SU-DHL-6 (cell line): ENCODE results near the gene HHATL.

ENCODE experiments used
- CTCF ChIP-seq: fragments of 200-600 bp; sonication (generic); IDR thresholded peaks from one replicate; pipeline ENCODE4 v1.5.1; 2017; ENCODE audit warnings: antibody characterized with exemption, mild to moderate bottlenecking, low read length, moderate library complexity; ENCODE audit not compliant: insufficient read depth, poor library complexity, severe bottlenecking
- EZH2phosphoT487 ChIP-seq: fragments of 200-600 bp; sonication (generic), shearing (Covaris generic); conservative IDR thresholded peaks from 2 replicates; pipeline ENCODE4 v1.6.1; 2018; ENCODE audit warnings: mild to moderate bottlenecking, antibody characterized with exemption, low read length, moderate library complexity, mixed read lengths

GRCh38 chr3:42682301-42683070 lies 20.1 kb downstream of the HHATL start:
- TF ChIP-seq CTCF (no peak), EZH2phosphoT487 (no peak)
